PC-3 (cell line): ENCODE results near the gene ABHD13. TPM values are rescaled to one million over a fixed set of nuclear protein-coding genes. Genes with fewer than 3 reads are reported as not detected.

Source experiments
- ATAC-seq: fragments of 200-7000 bp; cut with Tn5 transposase; 2 replicates; pipeline ENCODE4 v1.9.1; 2020; ENCODE audit warnings: mild to moderate bottlenecking, moderate library complexity
- BruUV-seq: library from RNA; stranded (reverse); fragments of 400-500 nt; replicated peaks from 2 replicates; lab custom pipeline; 2021; lab: Mats Ljungman, UMichigan
- CTCF ChIA-PET: fragments of 300-600 bp; sonication (Branson Sonifier 250); formaldehyde crosslinking; loops from one replicate; lab custom pipeline; 2022; ENCODE audit warnings: antibody characterized with exemption; lab: Charles Lee
- POLR2A ChIA-PET: fragments of 300-600 bp; sonication (Branson Sonifier 250); formaldehyde crosslinking; loops from one replicate; lab custom pipeline; 2022; ENCODE audit warnings: antibody characterized with exemption; ENCODE audit not compliant: unreplicated experiment; lab: Charles Lee
- DNase-seq: peaks from one replicate; pipeline ENCODE4 v3.0.0-alpha.2; 2015
- H2AFZ ChIP-seq: fragments of 300-600 bp; sonication (generic); 2 replicates; pipeline ENCODE4 v1.6.0; 2016; ENCODE audit warnings: antibody characterized with exemption, low read length
- H3F3A ChIP-seq: fragments of 300-600 bp; sonication (generic); one replicate; pipeline ENCODE4 v1.6.0; 2017; ENCODE audit warnings: antibody characterized with exemption, low read length, control low read depth, mild to moderate bottlenecking; ENCODE audit not compliant: unreplicated experiment
- H3K27ac ChIP-seq: fragments of 300-600 bp; sonication (generic); 2 replicates; pipeline ENCODE4 v1.5.1; 2016; ENCODE audit warnings: mild to moderate bottlenecking, low read length
- H3K27me3 ChIP-seq: fragments of 300-600 bp; sonication (generic); 2 replicates; pipeline ENCODE4 v1.6.1; 2016; ENCODE audit warnings: low read length, mixed read lengths
- H3K36me3 ChIP-seq: fragments of 300-600 bp; sonication (generic); 2 replicates; pipeline ENCODE4 v1.6.1; 2016; ENCODE audit warnings: low read depth, mixed run types, low read length, mixed read lengths
- H3K4me1 ChIP-seq: fragments of 300-600 bp; sonication (generic); 2 replicates; pipeline ENCODE4 v1.5.1; 2016; ENCODE audit warnings: low read length; ENCODE audit not compliant: insufficient read depth
- H3K4me2 ChIP-seq: fragments of 300-600 bp; sonication (generic); 2 replicates; pipeline ENCODE4 v1.6.0; 2016; ENCODE audit warnings: low read length
- H3K4me3 ChIP-seq: fragments of 300-600 bp; sonication (generic); 2 replicates; pipeline ENCODE4 v1.5.1; 2016; ENCODE audit warnings: mild to moderate bottlenecking, low read length, mixed read lengths
- H3K79me2 ChIP-seq: fragments of 300-600 bp; sonication (generic); 2 replicates; pipeline ENCODE4 v1.6.1; 2017; ENCODE audit warnings: low read length, mixed read lengths
- H3K9ac ChIP-seq: fragments of 300-600 bp; sonication (generic); 2 replicates; pipeline ENCODE4 v1.6.0; 2016; ENCODE audit warnings: mild to moderate bottlenecking, low read length
- H3K9me2 ChIP-seq: fragments of 300-600 bp; sonication (generic); replicated peaks from 2 replicates; pipeline ENCODE4 v1.6.1; 2016; ENCODE audit warnings: mixed run types, low read length, mixed read lengths
- H3K9me3 ChIP-seq: fragments of 300-600 bp; sonication (generic); 2 replicates; pipeline ENCODE4 v1.6.1; 2016; ENCODE audit warnings: low read length, mixed read lengths
- H4K20me1 ChIP-seq: fragments of 300-600 bp; sonication (generic); 2 replicates; pipeline ENCODE4 v1.6.1; 2016; ENCODE audit warnings: low read length, mixed read lengths
- EZH2 ChIP-seq: fragments of 300-600 bp; sonication (generic); IDR thresholded peaks from one replicate; pipeline ENCODE4 v1.6.1; 2017; ENCODE audit warnings: antibody characterized with exemption, mild to moderate bottlenecking, low read length; ENCODE audit not compliant: unreplicated experiment
- EZH2phosphoT487 ChIP-seq: fragments of 300-600 bp; sonication (generic); IDR thresholded peaks from 2 replicates; pipeline ENCODE4 v1.6.1; 2018; ENCODE audit warnings: mild to moderate bottlenecking, antibody characterized with exemption, low read length, borderline replicate concordance
- intact Hi-C: fragments of 100-400 bp; cut with micrococcal nuclease; formaldehyde crosslinking; loops from 2 replicates; pipeline ENCODE4 v1.9.0; 2023
- total RNA-seq: library from RNA; depleted of rRNA; stranded (reverse); fragments of >200 nt; gene quantifications from 2 replicates; pipeline ENCODE4 v1.2.3, GENCODE V29; 2014
- TF ChIP-seq, protein P1 (sequence below): fragments of 300-600 bp; sonication (generic); conservative IDR thresholded peaks from 2 replicates; pipeline ENCODE4 v1.5.1; 2017; ENCODE audit warnings: antibody characterized with exemption, low read depth, mild to moderate bottlenecking, low read length

The ABHD13 gene
- total RNA-seq, 1 experiment from 2014 or later: 3.9 TPM

DNA sequence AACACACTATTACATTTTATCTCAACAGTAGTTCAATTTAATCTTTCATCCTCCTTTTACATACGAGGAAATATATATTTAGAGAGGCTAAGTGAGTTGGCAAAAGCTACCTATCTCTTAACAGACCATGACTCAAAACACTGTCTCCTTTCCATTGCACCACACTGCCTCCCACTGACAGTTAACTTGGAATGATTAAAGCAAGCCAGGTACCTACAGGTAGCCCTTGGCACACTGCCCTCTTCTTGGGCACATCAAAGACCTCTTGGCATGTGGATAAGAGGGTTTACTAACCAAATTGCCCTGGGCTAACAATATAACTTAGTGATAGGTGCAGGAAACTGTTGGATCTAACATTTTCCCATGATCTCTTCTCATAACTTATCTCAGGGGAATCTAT, 1.8 kb downstream of the ABHD13 start:
- Histone ChIP-seq H4K20me1 (peaks cover 17% of the 10 kb centered on the region; the same call in 1 of the 2 replicates), H3K27ac (no peak overlapping the region), H3K4me2 (peak overlapping the region; percentile 94), H3K79me2 (peaks cover 75% of the 10 kb centered on the region), H3F3A (no peaks in the 10 kb centered on the region), H3K4me3 (peak overlapping the region; percentile 83), H3K4me1 (peaks cover 15% of the 10 kb centered on the region; the same call in 1 of the 2 replicates), H3K9me3 (no peaks in the 10 kb centered on the region), H3K9ac (peak overlapping the region; percentile 90; the same call in 1 of the 2 replicates), H3K9me2 (no peaks in the 10 kb centered on the region), H3K27me3 (no peaks in the 10 kb centered on the region), H3K36me3 (no peaks in the 10 kb centered on the region), H2AFZ (no peak overlapping the region)
- ChIA-PET POLR2A (no interaction called here), CTCF (no interaction called here)
- DNase-seq (peak; percentile 70), ATAC-seq (no peak)
- no TSS peak for BruUV-seq
- intact Hi-C loops: no loop called here
- no peak for TF ChIP-seq EZH2phosphoT487
- TF ChIP-seq, protein P1, sequence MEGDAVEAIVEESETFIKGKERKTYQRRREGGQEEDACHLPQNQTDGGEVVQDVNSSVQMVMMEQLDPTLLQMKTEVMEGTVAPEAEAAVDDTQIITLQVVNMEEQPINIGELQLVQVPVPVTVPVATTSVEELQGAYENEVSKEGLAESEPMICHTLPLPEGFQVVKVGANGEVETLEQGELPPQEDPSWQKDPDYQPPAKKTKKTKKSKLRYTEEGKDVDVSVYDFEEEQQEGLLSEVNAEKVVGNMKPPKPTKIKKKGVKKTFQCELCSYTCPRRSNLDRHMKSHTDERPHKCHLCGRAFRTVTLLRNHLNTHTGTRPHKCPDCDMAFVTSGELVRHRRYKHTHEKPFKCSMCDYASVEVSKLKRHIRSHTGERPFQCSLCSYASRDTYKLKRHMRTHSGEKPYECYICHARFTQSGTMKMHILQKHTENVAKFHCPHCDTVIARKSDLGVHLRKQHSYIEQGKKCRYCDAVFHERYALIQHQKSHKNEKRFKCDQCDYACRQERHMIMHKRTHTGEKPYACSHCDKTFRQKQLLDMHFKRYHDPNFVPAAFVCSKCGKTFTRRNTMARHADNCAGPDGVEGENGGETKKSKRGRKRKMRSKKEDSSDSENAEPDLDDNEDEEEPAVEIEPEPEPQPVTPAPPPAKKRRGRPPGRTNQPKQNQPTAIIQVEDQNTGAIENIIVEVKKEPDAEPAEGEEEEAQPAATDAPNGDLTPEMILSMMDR: peak; percentile 56

DNA sequence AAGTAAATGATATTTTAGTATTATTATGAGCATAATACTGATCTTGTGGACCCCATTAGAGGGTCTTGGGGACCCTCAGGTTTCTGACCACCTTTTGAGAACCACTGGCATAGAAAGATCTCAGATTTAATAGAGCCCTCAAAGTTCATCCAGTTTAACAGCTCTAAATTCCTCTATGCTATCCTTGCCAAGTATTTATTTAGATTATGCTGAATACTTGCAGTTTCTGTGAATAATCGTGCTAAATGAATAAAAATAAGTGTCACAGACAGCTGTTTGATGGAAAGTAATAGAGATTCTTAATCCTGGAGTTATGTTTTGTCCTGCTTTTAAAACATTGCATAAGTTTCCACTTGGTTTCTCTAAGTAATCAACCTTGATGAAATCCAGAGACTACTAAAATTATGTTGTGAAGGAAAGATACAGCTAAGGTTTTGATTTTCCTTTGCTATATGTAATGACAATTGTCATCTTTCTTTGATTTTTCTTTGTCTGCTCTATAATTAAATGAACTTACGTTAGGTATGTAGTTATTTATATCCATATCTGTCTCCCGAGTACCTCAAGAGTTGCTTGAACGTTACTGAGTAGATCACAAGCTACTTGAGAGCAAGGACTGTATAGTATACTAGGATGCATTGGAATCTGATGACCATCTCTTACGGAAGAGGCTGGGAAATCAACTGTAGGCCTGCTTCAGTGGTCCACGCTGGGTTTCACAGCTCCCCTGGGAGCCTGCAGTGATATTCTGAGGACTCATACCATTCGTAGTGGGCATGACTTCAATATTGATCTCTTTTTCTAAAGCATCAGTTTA, 5.7 kb downstream of the ABHD13 start:
- peaks cover 19% of the 10 kb centered on the region; the same call in 1 of the 2 replicates for H3K4me1 ChIP-seq
- H3K36me3 ChIP-seq: no peaks in the 10 kb centered on the region
- H3F3A ChIP-seq: no peaks in the 10 kb centered on the region
- intact Hi-C loops: no loop called here
- peaks cover 77% of the 10 kb centered on the region for H3K79me2 ChIP-seq
- no peak overlapping the region for H3K27ac ChIP-seq
- CTCF ChIA-PET: no interaction called here
- DNase-seq: no peak
- no peak overlapping the region for H3K9ac ChIP-seq
- TF ChIP-seq, protein P1: no peak
- TF ChIP-seq EZH2phosphoT487 (no peak), EZH2 (no peak)
- no peaks in the 10 kb centered on the region for H3K9me3 ChIP-seq
- no peak overlapping the region for H2AFZ ChIP-seq
- H3K4me3 ChIP-seq: no peak overlapping the region
- POLR2A ChIA-PET: no interaction called here
- H4K20me1 ChIP-seq: peaks cover 17% of the 10 kb centered on the region; the same call in 1 of the 2 replicates
- no peak overlapping the region for H3K4me2 ChIP-seq
- H3K9me2 ChIP-seq: no peaks in the 10 kb centered on the region
- ATAC-seq: no peak
- no peaks in the 10 kb centered on the region for H3K27me3 ChIP-seq
- BruUV-seq: no TSS peak

DNA sequence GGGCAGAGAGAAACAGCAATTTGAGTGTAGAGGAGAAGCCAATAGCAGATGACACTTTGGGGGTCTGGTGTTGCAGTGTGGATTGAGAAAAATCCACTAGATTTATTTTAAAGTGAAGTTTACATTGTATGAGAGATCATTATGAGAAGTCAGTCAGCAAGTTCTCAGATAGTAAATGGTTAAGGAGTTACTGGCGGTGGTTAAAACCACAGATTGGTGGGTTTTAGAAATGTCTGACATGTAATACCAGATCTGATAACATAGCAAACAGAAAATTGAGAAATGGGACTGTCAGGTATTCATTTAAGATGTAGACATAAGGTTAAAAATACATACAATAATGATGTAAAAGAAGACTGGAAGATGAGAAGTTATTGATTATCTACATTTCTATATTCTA, 7.2 kb downstream of the ABHD13 start:
- CTCF ChIA-PET: no interaction called here

More for the DNA sequence above, 7.2 kb downstream of the ABHD13 start:
- ATAC-seq (no peak), DNase-seq (no peak)
- Histone ChIP-seq H3K4me3 (no peak overlapping the region), H3K9me2 (no peaks in the 10 kb centered on the region), H2AFZ (no peak overlapping the region), H3F3A (no peaks in the 10 kb centered on the region), H3K9me3 (no peaks in the 10 kb centered on the region), H3K36me3 (peaks cover 3% of the 10 kb centered on the region; the same call in 1 of the 2 replicates), H3K9ac (no peak overlapping the region), H4K20me1 (peaks cover 14% of the 10 kb centered on the region; the same call in 1 of the 2 replicates), H3K79me2 (peaks cover 69% of the 10 kb centered on the region), H3K4me2 (no peak overlapping the region), H3K4me1 (peaks cover 15% of the 10 kb centered on the region), H3K27ac (no peak overlapping the region), H3K27me3 (no peaks in the 10 kb centered on the region)
- POLR2A ChIA-PET: no interaction called here
- no TSS peak for BruUV-seq
- TF ChIP-seq EZH2 (no peak), EZH2phosphoT487 (no peak)
- TF ChIP-seq, protein P1: no peak
- intact Hi-C loops: loop anchor here (5.0 kb wide), 2 partner anchors 97 to 672 kb away; no protein-coding TSS in a partner anchor
